Diencephalon (tissue), 1 donor: ENCODE measurements around the gene DUXB. TPM values are rescaled to one million over a fixed set of nuclear protein-coding genes. Genes with fewer than 3 reads are reported as not detected.

Source experiments
- small RNA-seq: library from RNA; depleted of rRNA; stranded (forward); fragments of <200 nt; gene quantifications from one replicate; pipeline ENCODE3, GENCODE V24; 2014
- total RNA-seq: library from RNA; depleted of rRNA; stranded (reverse); fragments of >200 nt; gene quantifications from one replicate; pipeline ENCODE4 v1.2.3, GENCODE V29; 2014

The DUXB gene, protein sequence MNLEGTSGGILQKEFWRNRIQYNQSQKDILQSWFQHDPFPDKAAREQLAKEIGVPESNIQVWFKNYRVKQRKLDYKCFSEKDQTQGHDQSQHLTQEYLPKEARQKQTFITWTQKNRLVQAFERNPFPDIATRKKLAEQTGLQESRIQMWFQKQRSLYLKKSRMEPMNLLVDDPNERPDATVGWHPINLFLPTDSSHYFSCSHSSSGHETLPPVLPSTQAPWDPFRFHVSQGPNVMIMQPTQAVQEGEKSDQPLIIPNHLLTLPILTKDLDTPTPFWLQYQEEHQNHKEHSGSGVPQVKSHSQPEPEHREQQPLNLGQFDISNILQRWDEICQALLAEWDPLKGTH
- not detected for total RNA-seq

DNA sequence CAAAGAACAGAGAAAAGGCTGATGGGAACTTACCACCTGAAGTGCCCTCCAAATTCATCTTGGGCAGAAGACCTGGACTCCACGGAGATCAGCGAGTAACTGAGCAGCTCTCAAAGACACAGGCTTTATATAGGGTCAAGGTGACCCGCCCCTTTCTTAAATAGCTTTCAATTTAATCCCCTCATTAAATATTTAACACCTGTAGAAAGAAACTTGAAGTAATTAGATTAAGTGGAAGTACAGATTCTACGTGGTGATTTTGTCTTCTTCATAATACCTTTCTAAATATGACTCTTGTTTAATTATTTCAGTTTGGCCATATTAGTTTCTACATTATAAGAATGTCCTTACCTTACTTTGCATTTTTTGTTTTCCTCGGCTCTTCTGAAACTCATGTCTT is at the start of gene DUXB:
TSS of gene DUXB (minus strand) at position 101 of the 400 bp plus-strand sequence. CDS start at position 58, 43 bp downstream.

DNA sequence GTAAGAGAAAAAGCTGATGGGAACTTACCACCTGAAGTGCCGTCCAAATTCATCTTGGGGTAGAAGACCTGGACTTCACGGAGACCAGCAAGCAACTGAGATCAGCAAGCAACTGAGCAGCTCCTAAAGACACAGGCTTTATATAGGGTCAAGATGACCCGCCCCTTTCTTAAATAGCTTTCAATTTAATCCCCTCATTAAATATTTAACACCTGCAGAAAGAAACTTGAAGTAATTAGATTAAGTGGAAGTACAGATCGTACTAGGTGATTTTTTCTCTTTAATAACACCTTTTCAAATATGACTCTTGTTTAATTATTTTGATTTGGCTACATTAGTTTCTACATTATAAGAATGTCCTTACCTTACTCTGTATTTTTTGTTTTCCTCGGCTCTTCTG is 25.1 kb upstream of the DUXB start, which contains the start of gene CPHXL:
TSS of gene CPHXL (minus strand) at position 101 of the 400 bp plus-strand sequence. CDS start at position 53, 48 bp downstream.

DNA sequence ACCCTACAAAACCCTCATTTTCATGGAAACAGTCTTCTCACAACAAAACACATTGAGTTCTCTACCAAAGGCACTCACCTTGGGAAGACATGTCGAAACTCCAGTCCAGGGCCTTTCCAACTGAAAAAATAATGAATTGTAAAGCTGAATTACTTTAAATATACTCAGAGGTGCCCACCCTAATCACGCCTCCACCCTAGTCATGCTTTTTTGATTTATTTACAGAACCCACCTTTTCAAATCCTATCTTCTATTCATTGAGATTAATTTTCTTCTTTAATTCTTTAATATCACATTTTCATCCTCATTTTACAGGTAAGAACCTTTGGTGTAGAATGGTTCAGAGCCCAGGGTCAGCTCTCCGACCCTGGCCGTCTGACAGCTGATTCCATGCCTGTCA is 24.4 kb downstream of the DUXB start, which contains the start of gene CPHXL2:
TSS of gene CPHXL2 (minus strand) at position 101 of the 400 bp plus-strand sequence. CDS start at position 91, 10 bp downstream.

DNA sequence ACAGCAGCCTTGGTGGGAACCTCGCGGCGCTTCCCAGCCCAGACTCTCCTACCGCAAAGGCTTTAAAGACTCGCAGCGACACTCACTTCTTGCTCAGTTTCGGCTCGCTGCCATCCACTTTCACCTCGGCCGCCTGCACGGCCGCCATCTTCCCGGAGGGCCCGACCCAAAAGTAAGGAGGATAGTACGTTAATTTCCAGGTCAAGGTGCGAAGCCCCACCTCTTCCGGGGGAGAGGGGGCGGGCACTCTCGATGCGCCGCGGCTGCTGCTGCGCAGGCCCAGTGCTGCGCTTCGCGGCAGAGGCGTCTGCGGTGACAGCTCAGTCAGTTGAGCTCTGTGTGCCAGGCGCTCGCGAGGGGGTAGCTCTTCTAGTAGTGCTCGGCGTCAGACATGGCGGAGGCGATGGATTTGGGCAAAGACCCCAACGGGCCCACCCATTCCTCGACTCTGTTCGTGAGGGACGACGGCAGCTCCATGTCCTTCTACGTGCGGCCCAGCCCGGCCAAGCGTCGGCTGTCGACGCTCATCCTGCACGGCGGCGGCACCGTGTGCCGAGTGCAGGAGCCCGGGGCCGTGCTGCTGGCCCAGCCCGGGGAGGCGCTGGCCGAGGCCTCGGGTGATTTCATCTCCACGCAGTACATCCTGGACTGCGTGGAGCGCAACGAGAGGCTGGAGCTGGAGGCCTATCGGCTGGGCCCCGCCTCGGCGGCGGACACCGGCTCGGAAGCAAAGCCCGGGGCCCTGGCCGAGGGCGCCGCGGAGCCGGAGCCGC is 53.6 kb downstream of the DUXB start, which contains the start of the genes KARS1 and TERF2IP:
TSS of gene KARS1 (minus strand) at position 174 of the 773 bp plus-strand sequence. CDS start at position 148, 26 bp downstream.
TSS of gene TERF2IP (plus strand) at position 282 of the 773 bp plus-strand sequence. CDS start at position 392, 110 bp downstream.

Small RNA genes lying within 50 kb of the gene (small RNA-seq; reads per million reads assigned to genes)
- gene RN7SL520P: not detected

Other genes starting within 250 kb of the DUXB start
- gene TMEM170A, start 236.8 kb downstream of the DUXB start, total RNA-seq: 48.9 TPM
- gene CHST6, start 206.0 kb downstream of the DUXB start, total RNA-seq: 5.3 TPM
- gene CHST5, start 165.4 kb downstream of the DUXB start, total RNA-seq: 0.92 TPM
- 33.4 TPM for gene TMEM231, start 145.2 kb downstream of the DUXB start, total RNA-seq
- 140 TPM for gene GABARAPL2, start 135.1 kb downstream of the DUXB start, total RNA-seq
- gene ADAT1, start 78.2 kb downstream of the DUXB start, total RNA-seq: 58.4 TPM
- gene KARS1, start 53.8 kb downstream of the DUXB start, total RNA-seq: 95.5 TPM
- 167 TPM for gene TERF2IP, start 53.7 kb downstream of the DUXB start, total RNA-seq
- not detected for gene CPHXL2, start 24.5 kb downstream of the DUXB start, total RNA-seq
- not detected for gene CPHXL, start 25.0 kb upstream of the DUXB start, total RNA-seq